Peyer's patch (tissue), 4 donors: ENCODE measurements around the gene NRL.

ENCODE experiments used
- POLR2A ChIP-seq, 2 donors: fragments of 450-650 bp; IDR thresholded peaks; one replicate each; pipeline ENCODE4 v1.5.1; 2017; ENCODE audit warnings: antibody characterized with exemption in 2 of 2, mild to moderate bottlenecking in 2 of 2, moderate library complexity in 2 of 2
- TF ChIP-seq, protein P1 (sequence below), 6 experiments: fragments of 450-650 bp in 4 of 6; fragments of 200-600 bp in 2 of 6; sonication (generic) in 1 of 6; IDR thresholded peaks; one replicate each; pipeline ENCODE4 v1.5.1; 2017 to 2019; ENCODE audit warnings: antibody characterized with exemption in 6 of 6, mild to moderate bottlenecking in 3 of 6, moderate library complexity in 1 of 6

DNA sequence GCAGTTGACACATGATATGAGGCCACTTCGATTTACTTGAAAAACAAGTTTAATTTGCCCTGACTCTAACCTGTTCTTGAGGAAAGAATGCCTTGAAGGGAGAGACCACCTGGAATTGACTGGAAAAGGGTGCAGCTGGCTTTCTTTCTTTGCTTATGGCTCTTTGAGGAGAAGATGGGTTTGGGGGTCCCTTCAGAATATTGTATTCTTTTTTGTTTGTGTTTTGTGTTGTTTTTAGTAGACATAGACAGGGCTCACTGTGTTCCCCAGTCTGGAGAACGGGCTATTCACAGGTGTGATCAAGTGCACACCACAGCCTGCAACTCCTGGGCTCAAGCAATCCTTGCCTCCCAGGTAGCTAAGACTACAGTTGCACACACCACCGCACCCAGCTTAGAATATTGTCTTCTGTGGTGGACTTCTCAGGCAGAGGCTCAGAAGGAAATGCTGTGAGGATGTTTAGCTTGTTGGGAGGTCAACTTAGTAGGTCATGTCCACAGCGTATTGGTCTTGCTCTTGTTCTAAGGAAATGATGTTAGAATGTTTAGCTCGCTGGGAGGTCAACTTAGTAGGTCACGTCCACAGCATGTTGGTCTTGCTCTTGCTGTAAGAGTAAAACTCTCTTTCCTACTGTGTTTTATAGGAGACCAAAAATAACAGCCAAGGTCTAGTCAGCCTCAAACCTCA lies 1.5 kb upstream of the NRL start:
- TF ChIP-seq, protein P1, sequence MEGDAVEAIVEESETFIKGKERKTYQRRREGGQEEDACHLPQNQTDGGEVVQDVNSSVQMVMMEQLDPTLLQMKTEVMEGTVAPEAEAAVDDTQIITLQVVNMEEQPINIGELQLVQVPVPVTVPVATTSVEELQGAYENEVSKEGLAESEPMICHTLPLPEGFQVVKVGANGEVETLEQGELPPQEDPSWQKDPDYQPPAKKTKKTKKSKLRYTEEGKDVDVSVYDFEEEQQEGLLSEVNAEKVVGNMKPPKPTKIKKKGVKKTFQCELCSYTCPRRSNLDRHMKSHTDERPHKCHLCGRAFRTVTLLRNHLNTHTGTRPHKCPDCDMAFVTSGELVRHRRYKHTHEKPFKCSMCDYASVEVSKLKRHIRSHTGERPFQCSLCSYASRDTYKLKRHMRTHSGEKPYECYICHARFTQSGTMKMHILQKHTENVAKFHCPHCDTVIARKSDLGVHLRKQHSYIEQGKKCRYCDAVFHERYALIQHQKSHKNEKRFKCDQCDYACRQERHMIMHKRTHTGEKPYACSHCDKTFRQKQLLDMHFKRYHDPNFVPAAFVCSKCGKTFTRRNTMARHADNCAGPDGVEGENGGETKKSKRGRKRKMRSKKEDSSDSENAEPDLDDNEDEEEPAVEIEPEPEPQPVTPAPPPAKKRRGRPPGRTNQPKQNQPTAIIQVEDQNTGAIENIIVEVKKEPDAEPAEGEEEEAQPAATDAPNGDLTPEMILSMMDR (IDR thresholded peaks at IDR 0.05), result no peak
- no peak for TF ChIP-seq POLR2A (IDR thresholded peaks at IDR 0.05)
